Purkinje cell (primary cell): ENCODE measurements around the gene LENG8. TPM values are rescaled to one million over a fixed set of nuclear protein-coding genes. Genes with fewer than 3 reads are reported as not detected.

Source experiments
- polyA plus RNA-seq: library from polyadenylated mRNA; unstranded; fragments of >200 nt; fragmentation: Nextera tagmentation; gene quantifications from 2 replicates; pipeline ENCODE4 v1.2.1, GENCODE V29; 2014

LENG8 gene
- polyA plus RNA-seq: 3.1 and 4.7 TPM in 2 replicates

GRCh38 chr19:54448774-54449700 is at the start of gene LENG8:
Gene LENG8 (plus strand): TSS chr19:54449199. CDS start chr19:54451345, 2,146 bp downstream.

GRCh38 chr19:54415208-54415900 is 33.6 kb upstream of the LENG8 start, which contains the start of gene TTYH1:
Gene TTYH1 (plus strand): TSS chr19:54415464. CDS start chr19:54415553, 89 bp downstream.

GRCh38 chr19:54463531-54464043 is 14.6 kb downstream of the LENG8 start, which contains the start of gene LENG9:
Gene LENG9 (minus strand): TSS chr19:54463778. CDS start chr19:54463526, 252 bp downstream.

GRCh38 chr19:54473071-54473891 is 24.3 kb downstream of the LENG8 start, which contains the start of gene CDC42EP5:
Gene CDC42EP5 (minus strand): TSS chr19:54473296. CDS start chr19:54465547, 7,749 bp downstream.

GRCh38 chr19:54502518-54503048 is 53.6 kb downstream of the LENG8 start, which contains the start of gene LAIR2:
Gene LAIR2 (plus strand): TSS chr19:54502831. CDS start chr19:54502919, 88 bp downstream.

Other genes with a start within 250 kb of the LENG8 start
- 68.6 and 83.4 TPM in 2 replicates for gene RPS9, start 248.3 kb upstream of the LENG8 start, polyA plus RNA-seq
- gene LILRB3, start 226.2 kb upstream of the LENG8 start, polyA plus RNA-seq: 0.11 TPM in 1 of 2 replicates, not detected in the other
- not detected in 2 replicates for gene LILRA6, start 206.4 kb upstream of the LENG8 start, polyA plus RNA-seq
- gene LILRB5, start 191.9 kb upstream of the LENG8 start, polyA plus RNA-seq: 0.13 and 0.15 TPM in 2 replicates
- gene LILRB2, start 168.1 kb upstream of the LENG8 start, polyA plus RNA-seq: not detected in 2 replicates
- not detected in 2 replicates for gene LILRA5, start 136.0 kb upstream of the LENG8 start, polyA plus RNA-seq
- gene LILRA4, start 110.0 kb upstream of the LENG8 start, polyA plus RNA-seq: not detected in 2 replicates
- gene LAIR1, start 84.3 kb upstream of the LENG8 start, polyA plus RNA-seq: not detected in 2 replicates
- gene TTYH1, start 33.7 kb upstream of the LENG8 start, polyA plus RNA-seq: 38.1 and 45.6 TPM in 2 replicates
- 1.9 TPM in 2 replicates for gene LENG9, start 14.6 kb downstream of the LENG8 start, polyA plus RNA-seq
- gene CDC42EP5, start 24.1 kb downstream of the LENG8 start, polyA plus RNA-seq: not detected in 2 replicates
- gene LAIR2, start 53.6 kb downstream of the LENG8 start, polyA plus RNA-seq: not detected in 2 replicates
- gene LILRA2, start 124.6 kb downstream of the LENG8 start, polyA plus RNA-seq: not detected in 2 replicates
- not detected in 2 replicates for gene LILRA1, start 144.4 kb downstream of the LENG8 start, polyA plus RNA-seq
- gene LILRB1, start 181.3 kb downstream of the LENG8 start, polyA plus RNA-seq: not detected in 2 replicates
- not detected in 2 replicates for gene LILRB4, start 213.8 kb downstream of the LENG8 start, polyA plus RNA-seq